HG03558 (cell line): ENCODE measurements around the gene ARL14.

Experiments used
- ATAC-seq: cut with Tn5 transposase; IDR thresholded peaks from one replicate; pipeline ENCODE4 v1.9.1; 2021; ENCODE audit warnings: moderate number of reproducible peaks; ENCODE audit not compliant: unreplicated experiment; ENCODE audit errors: extremely low read depth

Gene ARL14

GRCh38 chr3:160719710-160720109 lies 42.8 kb downstream of the ARL14 start:
- no peak for ATAC-seq

- no peak for ATAC-seq
Observed at GRCh38 chr3:160720123-160720746, 43.3 kb downstream of the ARL14 start.

GRCh38 chr3:160722331-160722730 lies 45.4 kb downstream of the ARL14 start:
- no peak for ATAC-seq

GRCh38 chr3:160725338-160725737 lies 48.4 kb downstream of the ARL14 start:
- ATAC-seq = no peak
